Myometrial cell (primary cell): ENCODE measurements around the gene UBE3C. TPM values are rescaled to one million over a fixed set of nuclear protein-coding genes. Genes with fewer than 3 reads are reported as not detected.

ENCODE experiments used
- total RNA-seq: library from RNA; depleted of rRNA; stranded (reverse); fragments of >200 nt; gene quantifications from 2 replicates; pipeline ENCODE4 v1.2.3, GENCODE V29; 2015

UBE3C gene
- total RNA-seq = 69.5 and 75.3 TPM in 2 replicates

DNA sequence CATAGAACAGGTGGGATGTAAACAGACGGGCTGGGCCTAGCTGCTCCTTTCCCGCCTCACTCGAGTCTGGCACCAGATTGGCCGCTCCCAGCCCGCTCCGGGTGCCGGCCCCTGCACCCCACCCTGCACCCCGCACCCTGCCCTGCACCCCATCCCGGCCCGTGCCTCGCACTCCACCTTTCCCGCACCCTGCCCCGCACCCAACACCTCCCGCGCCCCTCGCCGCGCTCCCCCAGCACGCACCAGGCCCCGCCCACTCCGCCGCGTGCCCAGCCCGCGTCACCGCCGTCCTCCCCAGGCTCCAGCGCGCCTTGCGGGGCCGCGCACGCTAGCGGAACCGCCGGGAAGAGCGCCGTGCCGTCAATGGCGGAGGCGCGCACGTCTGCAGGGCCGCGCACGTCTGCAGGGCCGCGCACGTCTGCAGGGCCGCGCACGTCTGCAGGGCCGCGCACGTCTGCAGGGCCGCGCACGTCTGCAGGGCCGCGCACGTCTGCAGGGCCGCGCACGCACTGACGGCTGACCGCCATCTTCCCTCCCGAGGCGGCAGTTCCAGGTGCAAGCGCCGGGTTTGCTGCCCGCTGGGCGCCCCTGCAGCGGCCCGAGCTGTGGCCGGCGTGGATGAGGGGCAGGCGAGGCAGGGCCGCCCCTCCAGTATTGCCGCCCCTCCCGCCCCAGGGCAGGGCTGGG is at the start of gene UBE3C:
UBE3C (plus strand) TSS at position 503 of the 687 bp plus-strand sequence. CDS start 347 bp downstream, outside the sequence.

Other genes starting within 250 kb of the UBE3C start
- 22.8 and 34.6 TPM in 2 replicates for gene LMBR1, start 245.7 kb upstream of the UBE3C start, total RNA-seq
- gene NOM1, start 189.2 kb upstream of the UBE3C start, total RNA-seq = 4.9 and 9.4 TPM in 2 replicates
- gene MNX1, start 128.3 kb upstream of the UBE3C start, total RNA-seq = not detected in 2 replicates
- gene DNAJB6, start 198.1 kb downstream of the UBE3C start, total RNA-seq = 93.7 and 104 TPM in 2 replicates